ENCODE measurements around the gene CEACAM18.

CEACAM18 gene

DNA sequence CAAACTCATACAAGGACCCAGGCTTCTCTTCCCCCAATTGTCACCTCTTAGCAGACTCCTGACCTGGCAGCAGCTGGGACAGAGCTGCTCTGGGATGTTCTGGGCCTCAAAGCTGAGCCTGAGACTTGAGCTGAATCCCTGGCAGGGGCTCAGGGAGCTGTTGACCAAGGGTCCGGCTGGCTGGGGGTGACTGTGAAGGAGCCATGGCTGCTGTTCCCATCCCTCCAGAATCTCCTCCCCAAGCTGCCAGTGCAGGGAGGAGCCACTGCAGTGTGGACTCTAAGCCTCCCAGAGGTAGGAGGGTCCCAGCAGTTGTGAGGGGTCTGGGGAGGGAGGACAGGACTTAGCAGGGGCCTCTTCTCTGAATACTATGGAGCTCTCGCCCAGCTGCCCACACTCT, 51.0 kb downstream of the CEACAM18 start:
- Mint-ChIP-seq H3K9me3 (no peaks in the 10 kb centered on the region), H3K4me3 (no peak overlapping the region), H3K36me3 (no peaks in the 10 kb centered on the region), H3K4me1 (no peaks in the 10 kb centered on the region), H3K27ac (no peak overlapping the region)
- no peak for DNase-seq (ENCODE audit: low spot score in 2 of 2)
- ATAC-seq: no peak

DNA sequence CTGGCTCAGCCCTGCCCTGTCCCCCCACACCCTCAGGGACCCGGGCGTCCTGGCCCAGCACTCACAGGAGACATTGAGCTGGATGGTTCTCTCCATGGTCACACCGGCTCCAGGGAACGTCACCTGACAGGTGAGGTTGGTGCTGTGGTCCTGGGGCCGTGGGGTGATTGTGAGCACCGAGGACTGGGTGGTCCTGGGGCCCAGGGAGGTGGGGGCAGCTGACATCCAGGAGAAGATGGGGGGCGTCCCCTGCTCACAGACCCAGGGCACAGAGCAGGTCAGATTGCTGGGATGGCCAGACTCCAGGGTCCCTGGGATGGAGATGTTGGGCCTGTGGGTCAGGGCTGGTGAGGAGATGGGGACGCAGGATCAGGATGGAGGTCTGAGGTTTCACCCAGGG, 52.3 kb downstream of the CEACAM18 start:
- no peak overlapping the region for H3K27ac Mint-ChIP-seq
- DNase-seq (ENCODE audit: low spot score in 2 of 2): no peak
- H3K9me3 Mint-ChIP-seq: no peaks in the 10 kb centered on the region
- peak; percentile 14 for ATAC-seq
- no peaks in the 10 kb centered on the region for H3K4me1 Mint-ChIP-seq
- H3K4me3 Mint-ChIP-seq: no peak overlapping the region
- H3K36me3 Mint-ChIP-seq: no peaks in the 10 kb centered on the region

DNA sequence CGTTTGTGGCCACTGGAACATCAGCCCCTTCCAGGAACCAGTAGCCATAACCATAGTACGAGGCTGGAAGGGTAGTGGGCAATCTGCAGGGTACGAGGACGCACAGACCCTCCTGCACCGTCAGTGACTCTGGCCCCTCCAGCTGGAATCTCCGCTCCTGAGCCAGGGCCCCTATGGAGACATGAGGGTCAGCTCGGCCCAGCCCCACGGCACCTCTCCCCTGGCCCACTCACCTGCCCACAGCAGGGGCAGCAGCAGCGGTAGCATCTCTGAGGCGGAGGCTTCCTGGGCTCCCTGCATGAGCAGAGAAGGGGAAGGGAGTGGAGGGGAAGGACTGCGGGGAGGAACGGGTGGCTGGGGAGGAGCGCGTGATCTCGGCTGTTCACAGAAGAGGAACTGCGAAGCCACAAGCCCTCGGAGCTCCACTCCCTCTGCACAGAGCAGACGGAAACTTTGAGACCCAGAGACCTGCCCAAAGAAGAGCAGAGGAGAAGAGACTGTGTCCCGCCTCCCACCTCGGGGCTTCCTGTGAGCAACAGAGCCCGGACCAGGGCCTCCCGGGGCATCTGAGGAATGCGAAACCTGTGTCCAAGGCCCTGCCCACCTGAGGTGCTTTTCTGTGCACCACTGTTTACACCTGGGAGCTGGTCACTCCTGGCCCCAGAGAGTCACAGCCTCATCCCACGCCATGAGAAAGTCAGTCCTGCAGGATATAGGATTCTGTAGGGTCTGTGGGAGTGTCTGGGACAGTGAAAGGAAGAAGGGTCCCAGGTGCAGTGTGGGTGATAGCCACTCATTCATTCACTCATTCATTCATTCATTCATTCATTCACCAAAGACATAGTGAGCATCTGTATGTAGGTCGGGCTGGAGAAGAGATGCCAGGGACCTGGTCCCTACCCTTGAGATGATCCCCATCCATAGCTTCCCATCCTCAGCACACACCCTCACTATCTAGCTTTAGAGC, 53.3 kb downstream of the CEACAM18 start, which contains the start of gene SIGLEC6:
Gene SIGLEC6 (minus strand): TSS at position 322 of the 967 bp plus-strand sequence. CDS start 22 bp downstream, at position 300.
- Mint-ChIP-seq H3K4me3 (no peak within 1 kb of the TSS), H3K27ac (no peak within 1 kb of the TSS)

DNA sequence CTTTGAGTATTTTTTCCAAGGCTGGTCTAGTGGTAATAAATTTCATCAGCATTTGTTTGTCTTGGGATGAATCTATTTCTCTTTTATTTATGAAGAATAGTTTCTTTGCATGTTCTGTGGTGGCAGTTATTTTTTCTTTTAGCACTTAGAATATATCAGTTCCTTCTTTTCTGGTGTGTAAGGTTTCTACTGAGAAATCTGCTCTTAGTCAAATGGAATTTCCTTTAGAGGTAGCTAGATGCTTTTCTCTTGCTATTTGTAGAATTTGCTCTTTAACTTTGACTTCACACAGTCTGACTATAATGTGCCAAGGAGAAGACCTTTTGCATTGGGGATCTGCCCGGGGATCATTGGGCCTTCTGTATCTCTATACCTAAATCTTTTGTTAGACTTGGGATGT, 57.2 kb downstream of the CEACAM18 start:
- Mint-ChIP-seq H3K4me1 (no peaks in the 10 kb centered on the region), H3K27ac (no peak overlapping the region), H3K4me3 (no peak overlapping the region), H3K36me3 (no peaks in the 10 kb centered on the region), H3K9me3 (no peaks in the 10 kb centered on the region)
- DNase-seq (ENCODE audit: low spot score in 2 of 2) (no peak), ATAC-seq (no peak)

More for the DNA sequence above, 53.3 kb downstream of the CEACAM18 start, which contains the start of gene SIGLEC6:
- H3K36me3 Mint-ChIP-seq: no peaks in the 10 kb centered on the region
- no peaks in the 10 kb centered on the region for H3K9me3 Mint-ChIP-seq
- H3K4me1 Mint-ChIP-seq: no peaks in the 10 kb centered on the region
- DNase-seq (ENCODE audit: low spot score in 2 of 2) (no peak), ATAC-seq (peak; percentile 67)

DNA sequence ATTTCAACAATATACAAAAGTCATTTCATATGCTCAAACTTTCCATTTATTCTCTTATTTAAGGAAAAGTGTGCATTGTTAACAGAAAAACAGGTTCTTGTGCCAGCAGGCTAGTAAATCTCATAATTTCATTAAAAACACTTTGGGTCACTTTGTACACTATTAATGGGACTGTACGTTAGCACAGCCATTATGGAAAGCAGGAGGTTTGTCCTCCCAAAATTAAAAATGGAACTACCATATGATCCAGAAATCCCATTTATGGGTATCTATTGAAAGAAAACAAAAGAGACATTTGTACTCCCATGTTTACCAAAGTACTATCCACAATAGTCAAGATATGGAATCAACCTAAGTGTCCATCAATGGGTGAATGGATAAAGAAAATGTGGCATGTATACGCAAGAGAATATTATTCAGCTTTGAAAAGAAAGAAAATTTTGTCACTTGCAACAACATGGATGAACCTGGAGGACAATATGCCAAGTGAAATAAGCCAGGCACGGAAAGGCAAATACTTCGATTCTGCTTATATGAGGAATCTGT, 61.6 kb downstream of the CEACAM18 start:
- Mint-ChIP-seq H3K4me3 (no peak overlapping the region), H3K36me3 (no peaks in the 10 kb centered on the region), H3K4me1 (no peaks in the 10 kb centered on the region), H3K27ac (no peak overlapping the region), H3K9me3 (no peaks in the 10 kb centered on the region)
- no peak for ATAC-seq
- no peak for DNase-seq (ENCODE audit: low spot score in 2 of 2)

Measured in stimulated activated effector memory CD8-positive, alpha-beta T cell treated with anti-CD3 and anti-CD28 coated beads, Interleukin-12 subunit alpha, Interleukin-12 subunit beta, amount 100 ng/mL, for 72 hours (primary cell).